Neural cell (in vitro differentiated cells): ENCODE data around the gene SLC2A4RG. TPM values are rescaled to one million over a fixed set of nuclear protein-coding genes. Genes with fewer than 3 reads are reported as not detected.

Experiments used
- H2AFZ ChIP-seq: fragments of 200-600, 300-800 bp; sonication (generic), shearing (Covaris generic); 2 replicates; pipeline ENCODE4 v1.6.0; 2014; ENCODE audit warnings: low read depth, mild to moderate bottlenecking, antibody characterized with exemption, low read length, moderate library complexity
- H3F3A ChIP-seq: fragments of 200-600 bp; shearing (Covaris generic); 2 replicates; pipeline ENCODE4 v1.6.1; 2016; ENCODE audit warnings: mild to moderate bottlenecking, moderate library complexity, mixed read lengths, antibody characterized with exemption, low read length; ENCODE audit not compliant: insufficient read depth, poor library complexity, severe bottlenecking
- H3K27ac ChIP-seq: fragments of 200-600, 300-800 bp; sonication (generic), shearing (Covaris generic); 2 replicates; pipeline ENCODE4 v1.5.1; 2014; ENCODE audit warnings: mild to moderate bottlenecking, low read length, moderate library complexity
- H3K27me3 ChIP-seq: fragments of 300-800, 200-600 bp; sonication (generic), shearing (Covaris generic); 2 replicates; pipeline ENCODE4 v1.6.0; 2014; ENCODE audit warnings: mild to moderate bottlenecking, low read depth, low read length, moderate library complexity; ENCODE audit not compliant: insufficient read depth
- H3K36me3 ChIP-seq: fragments of 300-800, 200-600 bp; sonication (generic), shearing (Covaris generic); 2 replicates; pipeline ENCODE4 v1.5.1; 2014; ENCODE audit warnings: mild to moderate bottlenecking, antibody characterized with exemption, low read length, moderate library complexity; ENCODE audit not compliant: insufficient read depth
- H3K4me2 ChIP-seq: fragments of 300-800, 200-600 bp; sonication (generic), shearing (Covaris generic); 2 replicates; pipeline ENCODE4 v1.6.0; 2014; ENCODE audit warnings: mild to moderate bottlenecking, low read length
- H3K4me3 ChIP-seq: fragments of 300-800, 200-600 bp; sonication (generic), shearing (Covaris generic); 2 replicates; pipeline ENCODE4 v1.5.1; 2014; ENCODE audit warnings: mild to moderate bottlenecking, low read length, moderate library complexity
- H3K79me2 ChIP-seq: fragments of 200-600 bp; shearing (Covaris generic); replicated peaks from 2 replicates; pipeline ENCODE4 v1.6.0; 2014; ENCODE audit warnings: mild to moderate bottlenecking, low read length, moderate library complexity; ENCODE audit not compliant: insufficient read depth
- H3K9ac ChIP-seq: fragments of 300-800, 200-600 bp; sonication (generic), shearing (Covaris generic); 2 replicates; pipeline ENCODE4 v1.6.1; 2016; ENCODE audit warnings: mild to moderate bottlenecking, low read length, mixed read lengths
- H3K9me2 ChIP-seq: fragments of 200-600 bp; shearing (Covaris generic); 2 replicates; pipeline ENCODE4 v1.6.1; 2016; ENCODE audit warnings: mild to moderate bottlenecking, low read length, mixed read lengths; ENCODE audit not compliant: insufficient read depth
- H3K9me3 ChIP-seq: fragments of 200-600, 300-800 bp; sonication (generic), shearing (Covaris generic); 2 replicates; pipeline ENCODE4 v1.6.1; 2016; ENCODE audit warnings: mild to moderate bottlenecking, mixed run types, low read length, moderate library complexity, mixed read lengths
- H4K20me1 ChIP-seq: fragments of 200-600 bp; shearing (Covaris generic); 2 replicates; pipeline ENCODE4 v1.6.1; 2016; ENCODE audit warnings: mild to moderate bottlenecking, mixed run types; ENCODE audit not compliant: insufficient read depth
- CTCF ChIP-seq: fragments of 450-650 bp; IDR thresholded peaks from 2 replicates; pipeline ENCODE4 v1.5.1; 2014; ENCODE audit warnings: antibody characterized with exemption, mild to moderate bottlenecking, moderate library complexity; ENCODE audit not compliant: poor library complexity, severe bottlenecking
- EP300 ChIP-seq: fragments of 450-650 bp; conservative IDR thresholded peaks from 2 replicates; pipeline ENCODE4 v1.6.1; 2014; ENCODE audit warnings: antibody characterized with exemption, mild to moderate bottlenecking, moderate library complexity; ENCODE audit not compliant: poor library complexity, severe bottlenecking
- EZH2 ChIP-seq: fragments of 200-600, 300-800 bp; shearing (Covaris generic), sonication (generic); IDR thresholded peaks from 2 replicates; pipeline ENCODE4 v1.6.1; 2014; ENCODE audit warnings: antibody characterized with exemption, low read length, borderline replicate concordance, mild to moderate bottlenecking; ENCODE audit not compliant: insufficient read depth, poor library complexity, severe bottlenecking
- MXI1 ChIP-seq: fragments of 450-650 bp; conservative IDR thresholded peaks from 2 replicates; pipeline ENCODE4 v1.6.1; 2014; ENCODE audit warnings: antibody characterized with exemption, mild to moderate bottlenecking; ENCODE audit not compliant: poor library complexity, severe bottlenecking
- POLR2AphosphoS5 ChIP-seq: IDR thresholded peaks from 2 replicates; pipeline ENCODE4 v1.6.1; 2012
- RAD21 ChIP-seq: fragments of 450-650 bp; conservative IDR thresholded peaks from 2 replicates; pipeline ENCODE4 v1.6.1; 2014; ENCODE audit warnings: antibody characterized with exemption, mild to moderate bottlenecking, moderate library complexity
- REST ChIP-seq: IDR thresholded peaks from 2 replicates; pipeline ENCODE4 v1.6.1; 2012; ENCODE audit warnings: borderline replicate concordance
- SMC3 ChIP-seq: fragments of 450-650 bp; conservative IDR thresholded peaks from 2 replicates; pipeline ENCODE4 v1.6.1; 2014; ENCODE audit warnings: antibody characterized with exemption, mild to moderate bottlenecking, moderate library complexity; ENCODE audit not compliant: poor library complexity
- TAF1 ChIP-seq: IDR thresholded peaks from 2 replicates; pipeline ENCODE4 v1.6.1; 2012; ENCODE audit warnings: low read depth
- polyA plus RNA-seq: library from polyadenylated mRNA; depleted of rRNA; stranded (reverse); fragments of >200 nt; gene quantifications from 2 replicates; pipeline ENCODE4 v1.2.3, GENCODE V29; 2014

The SLC2A4RG gene
- polyA plus RNA-seq, 1 donor from 2014 or later, result 52.1 TPM

- H3K9ac ChIP-seq, result no peak overlapping the region
- no peaks in the 10 kb centered on the region for H3K9me2 ChIP-seq
- H3K36me3 ChIP-seq, result no peaks in the 10 kb centered on the region
- H4K20me1 ChIP-seq, result no peaks in the 10 kb centered on the region
- H3K4me3 ChIP-seq, result no peak overlapping the region
- no peaks in the 10 kb centered on the region for H3K9me3 ChIP-seq
- H2AFZ ChIP-seq, result no peak overlapping the region
- no peak overlapping the region for H3K27ac ChIP-seq
- no peaks in the 10 kb centered on the region for H3K79me2 ChIP-seq
- no peaks in the 10 kb centered on the region for H3K27me3 ChIP-seq
- H3K4me2 ChIP-seq, result no peak overlapping the region
- TF ChIP-seq EZH2 (no peak), CTCF (no peak), TAF1 (no peak), POLR2AphosphoS5 (no peak), EP300 (no peak), REST (no peak), MXI1 (no peak), RAD21 (no peak), SMC3 (no peak)
- no peaks in the 10 kb centered on the region for H3F3A ChIP-seq
Measured at GRCh38 chr20:63744574-63745423, 5.2 kb downstream of the SLC2A4RG start.

- H2AFZ ChIP-seq, result no peak overlapping the region
- no peak overlapping the region for H3K4me2 ChIP-seq
- H3K27me3 ChIP-seq, result no peaks in the 10 kb centered on the region
- H3K9me3 ChIP-seq, result no peaks in the 10 kb centered on the region
- no peak for TF ChIP-seq EP300
- no peak for TF ChIP-seq POLR2AphosphoS5
- TF ChIP-seq CTCF, result no peak
- TF ChIP-seq TAF1, result no peak
- no peak for TF ChIP-seq SMC3
- no peak for TF ChIP-seq MXI1
- no peak for TF ChIP-seq EZH2
- TF ChIP-seq REST, result no peak
- TF ChIP-seq RAD21, result no peak
- H3K27ac ChIP-seq, result no peak overlapping the region
- no peaks in the 10 kb centered on the region for H3F3A ChIP-seq
- H3K4me3 ChIP-seq, result no peak overlapping the region
- no peak overlapping the region for H3K9ac ChIP-seq
- H3K36me3 ChIP-seq, result no peaks in the 10 kb centered on the region
- H4K20me1 ChIP-seq, result no peaks in the 10 kb centered on the region
- no peaks in the 10 kb centered on the region for H3K9me2 ChIP-seq
- no peaks in the 10 kb centered on the region for H3K79me2 ChIP-seq
Measured at GRCh38 chr20:63745424-63745805, 5.8 kb downstream of the SLC2A4RG start.
